ENCODE results near the gene GPSM1.

DNA sequence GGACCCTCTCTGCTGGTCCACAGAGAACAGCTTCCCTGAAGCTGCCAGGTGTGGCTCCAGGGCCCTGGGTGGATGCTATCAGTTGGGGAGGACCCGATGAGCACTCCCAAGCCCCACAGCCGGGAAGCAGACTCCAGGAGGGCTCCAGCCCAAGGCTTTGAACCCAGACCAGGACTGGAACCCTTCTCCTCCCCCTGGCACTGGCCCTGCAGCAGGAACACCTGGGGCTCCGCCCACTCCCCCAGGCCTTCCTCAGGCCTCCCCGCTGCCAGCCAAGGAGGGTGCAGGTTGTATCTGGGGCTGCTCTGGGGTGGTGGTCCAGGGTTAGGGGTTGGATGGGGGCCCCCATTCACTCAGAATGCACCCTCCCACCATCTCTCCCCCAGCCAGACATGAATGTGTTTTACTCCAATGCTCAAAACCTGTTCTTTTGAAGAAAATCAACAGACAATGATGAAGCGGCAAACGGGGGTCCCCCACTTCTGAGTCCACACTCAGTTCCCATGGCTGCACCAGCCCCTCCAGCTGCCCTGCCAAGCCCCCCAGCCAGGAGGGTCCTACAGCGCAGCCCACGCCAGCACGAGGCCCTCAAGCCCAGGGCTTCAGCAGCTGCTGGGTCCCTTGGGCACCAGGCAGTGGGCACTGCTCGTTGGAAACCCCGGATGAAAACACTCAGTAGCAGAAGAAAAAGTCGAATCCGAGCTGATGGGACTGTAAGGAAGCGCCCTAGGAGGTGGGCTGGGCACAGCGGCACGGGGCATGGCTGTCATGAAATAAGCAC is 46.6 kb upstream of the GPSM1 start:
- TF ChIP-seq, protein P1, sequence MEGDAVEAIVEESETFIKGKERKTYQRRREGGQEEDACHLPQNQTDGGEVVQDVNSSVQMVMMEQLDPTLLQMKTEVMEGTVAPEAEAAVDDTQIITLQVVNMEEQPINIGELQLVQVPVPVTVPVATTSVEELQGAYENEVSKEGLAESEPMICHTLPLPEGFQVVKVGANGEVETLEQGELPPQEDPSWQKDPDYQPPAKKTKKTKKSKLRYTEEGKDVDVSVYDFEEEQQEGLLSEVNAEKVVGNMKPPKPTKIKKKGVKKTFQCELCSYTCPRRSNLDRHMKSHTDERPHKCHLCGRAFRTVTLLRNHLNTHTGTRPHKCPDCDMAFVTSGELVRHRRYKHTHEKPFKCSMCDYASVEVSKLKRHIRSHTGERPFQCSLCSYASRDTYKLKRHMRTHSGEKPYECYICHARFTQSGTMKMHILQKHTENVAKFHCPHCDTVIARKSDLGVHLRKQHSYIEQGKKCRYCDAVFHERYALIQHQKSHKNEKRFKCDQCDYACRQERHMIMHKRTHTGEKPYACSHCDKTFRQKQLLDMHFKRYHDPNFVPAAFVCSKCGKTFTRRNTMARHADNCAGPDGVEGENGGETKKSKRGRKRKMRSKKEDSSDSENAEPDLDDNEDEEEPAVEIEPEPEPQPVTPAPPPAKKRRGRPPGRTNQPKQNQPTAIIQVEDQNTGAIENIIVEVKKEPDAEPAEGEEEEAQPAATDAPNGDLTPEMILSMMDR (IDR thresholded peaks at IDR 0.05) = no peak
- TF ChIP-seq ZFX (IDR thresholded peaks at IDR 0.05; ENCODE audit: borderline replicate concordance) = no peak

Data from 22Rv1 (cell line).